SKM-1 (cell line): ENCODE results near the gene ATG9B.
"Not testable (repeated sequence)": the region's sequence is repeated elsewhere in the genome, so short reads cannot be mapped to it uniquely, and the experiment has no call there.

Source experiments
- DNase-seq: peaks from one replicate; lab custom pipeline; 2025; ENCODE audit not compliant: unreplicated experiment; lab: John Stamatoyannopoulos, UW

The ATG9B gene

GRCh38 chr7:151017370-151017952 is 6.8 kb downstream of the ATG9B start:
- DNase-seq, result no peak

- DNase-seq, result no peak
Measured at GRCh38 chr7:151016942-151017341, 7.4 kb downstream of the ATG9B start.

- no peak for DNase-seq
Measured at GRCh38 chr7:151016505-151016904, 7.8 kb downstream of the ATG9B start.

DNA sequence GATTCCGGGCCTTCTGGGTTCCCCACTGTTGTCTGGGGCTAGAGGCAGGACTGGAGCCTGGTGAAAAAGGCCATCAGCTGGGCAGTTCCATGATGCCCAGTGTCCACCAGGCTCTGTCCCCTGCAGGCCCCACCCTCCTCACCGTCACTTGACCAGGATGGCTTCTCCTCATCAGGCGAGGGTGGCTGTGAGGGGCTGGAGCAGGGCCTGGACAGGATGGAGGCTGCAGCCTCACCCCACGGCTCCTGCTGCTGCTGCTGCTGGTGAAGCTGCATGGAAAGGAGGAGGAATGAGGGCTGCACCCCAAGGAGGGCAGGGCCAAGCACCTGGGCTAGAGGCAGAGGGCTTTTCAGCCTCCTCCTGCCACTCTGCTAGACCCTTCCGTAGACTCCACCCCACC is 8.3 kb downstream of the ATG9B start:
- DNase-seq, result no peak

- no peak for DNase-seq
Measured at GRCh38 chr7:151014950-151015349, 9.3 kb downstream of the ATG9B start.

DNA sequence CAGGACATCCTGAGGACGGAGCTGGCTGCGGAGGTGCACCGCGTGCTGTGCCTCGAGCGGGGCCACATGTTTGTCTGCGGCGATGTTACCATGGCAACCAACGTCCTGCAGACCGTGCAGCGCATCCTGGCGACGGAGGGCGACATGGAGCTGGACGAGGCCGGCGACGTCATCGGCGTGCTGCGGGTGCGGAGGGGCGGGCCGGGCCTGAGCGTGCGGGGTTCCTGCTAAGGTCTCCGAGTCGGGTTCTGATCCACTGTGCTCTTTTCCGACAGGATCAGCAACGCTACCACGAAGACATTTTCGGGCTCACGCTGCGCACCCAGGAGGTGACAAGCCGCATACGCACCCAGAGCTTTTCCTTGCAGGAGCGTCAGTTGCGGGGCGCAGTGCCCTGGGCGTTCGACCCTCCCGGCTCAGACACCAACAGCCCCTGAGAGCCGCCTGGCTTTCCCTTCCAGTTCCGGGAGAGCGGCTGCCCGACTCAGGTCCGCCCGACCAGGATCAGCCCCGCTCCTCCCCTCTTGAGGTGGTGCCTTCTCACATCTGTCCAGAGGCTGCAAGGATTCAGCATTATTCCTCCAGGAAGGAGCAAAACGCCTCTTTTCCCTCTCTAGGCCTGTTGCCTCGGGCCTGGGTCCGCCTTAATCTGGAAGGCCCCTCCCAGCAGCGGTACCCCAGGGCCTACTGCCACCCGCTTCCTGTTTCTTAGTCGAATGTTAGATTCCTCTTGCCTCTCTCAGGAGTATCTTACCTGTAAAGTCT is 10.4 kb downstream of the ATG9B start:
- no peak for DNase-seq

- no peak for DNase-seq
Measured at GRCh38 chr7:151013356-151013732, 10.9 kb downstream of the ATG9B start.

DNA sequence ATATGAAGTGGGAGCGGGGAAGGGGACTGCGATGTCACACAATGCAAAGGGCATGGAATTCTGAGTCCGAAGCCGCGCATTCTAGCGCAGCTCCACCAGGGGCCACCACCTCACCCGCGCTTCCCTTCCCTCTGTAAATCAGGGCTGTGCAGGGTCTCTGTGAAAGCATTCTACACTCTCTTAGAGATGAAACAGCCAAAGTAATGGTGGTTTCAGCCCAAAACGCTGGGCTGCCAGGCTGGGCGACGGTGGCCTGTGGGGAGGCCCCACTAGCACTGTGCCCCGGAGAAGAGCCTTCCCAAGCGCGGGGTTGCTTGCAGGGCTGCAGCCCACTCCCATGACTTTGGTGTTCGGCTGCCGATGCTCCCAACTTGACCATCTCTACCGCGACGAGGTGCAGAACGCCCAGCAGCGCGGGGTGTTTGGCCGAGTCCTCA is 11.4 kb downstream of the ATG9B start:
- DNase-seq, result no peak

DNA sequence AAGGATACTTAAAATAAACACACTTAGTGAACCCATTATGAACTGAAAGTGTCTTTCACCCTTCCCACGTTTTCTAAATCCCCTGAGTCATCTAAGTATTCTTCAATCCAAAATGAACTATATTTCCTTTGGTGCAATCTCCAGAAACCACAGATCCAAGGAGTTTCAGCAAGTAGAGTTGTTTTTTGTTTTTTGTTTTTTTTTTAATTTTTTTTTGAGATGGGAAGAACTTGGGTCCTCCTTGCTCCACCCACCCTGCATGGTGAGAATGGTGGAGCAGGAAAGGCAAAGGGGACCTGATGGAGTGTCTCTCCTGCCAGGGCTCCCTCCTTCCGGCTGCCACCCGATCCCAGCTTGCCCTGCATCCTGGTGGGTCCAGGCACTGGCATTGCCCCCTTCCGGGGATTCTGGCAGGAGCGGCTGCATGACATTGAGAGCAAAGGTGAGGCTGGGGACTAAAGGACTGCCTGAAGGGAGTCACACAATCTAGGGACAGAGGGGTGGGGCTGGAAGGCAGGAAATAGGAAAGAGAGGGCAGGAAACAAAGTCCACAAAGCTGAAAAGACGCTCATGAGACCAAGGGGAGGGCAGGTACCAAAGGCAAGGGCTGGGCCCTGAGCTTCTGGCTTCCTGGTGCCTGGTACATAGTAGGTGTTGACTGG is 12.1 kb downstream of the ATG9B start:
- no peak for DNase-seq

GRCh38 chr7:151011616-151012015 is 12.7 kb downstream of the ATG9B start:
- DNase-seq, result not testable (repeated sequence)

- no peak for DNase-seq
Measured at GRCh38 chr7:151011097-151011409, 13.2 kb downstream of the ATG9B start.

- no peak for DNase-seq
Measured at GRCh38 chr7:151010307-151011096, 13.8 kb downstream of the ATG9B start.

GRCh38 chr7:151010037-151010306 is 14.3 kb downstream of the ATG9B start:
- no peak for DNase-seq

DNA sequence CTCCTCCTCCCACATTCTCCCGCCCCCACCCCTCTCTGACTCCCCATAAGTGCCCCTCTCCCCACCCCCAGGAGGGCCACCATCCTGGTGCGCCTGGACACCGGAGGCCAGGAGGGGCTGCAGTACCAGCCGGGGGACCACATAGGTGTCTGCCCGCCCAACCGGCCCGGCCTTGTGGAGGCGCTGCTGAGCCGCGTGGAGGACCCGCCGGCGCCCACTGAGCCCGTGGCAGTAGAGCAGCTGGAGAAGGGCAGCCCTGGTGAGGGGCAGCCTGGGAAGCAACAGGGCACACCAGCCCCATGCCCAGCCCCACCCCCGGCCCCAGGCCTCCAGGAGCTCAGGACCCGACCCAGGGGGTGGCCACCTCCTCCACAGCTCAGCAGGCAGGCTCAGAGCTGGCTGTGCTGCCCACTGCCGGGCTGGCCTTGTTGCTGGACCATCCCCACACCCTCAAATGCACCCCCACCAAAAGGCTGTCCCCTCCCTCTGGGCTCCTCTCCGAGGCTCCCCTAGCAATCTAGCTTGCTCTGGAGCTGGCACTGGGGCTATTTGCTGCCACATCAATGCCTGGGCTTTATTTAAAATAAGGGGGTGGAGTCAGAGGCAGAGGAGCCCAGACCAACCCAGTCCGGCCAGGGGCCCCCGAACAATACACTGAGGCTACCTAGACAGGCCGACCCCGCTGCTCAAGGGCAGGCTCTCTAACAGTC is 14.8 kb downstream of the ATG9B start:
- no peak for DNase-seq

GRCh38 chr7:151008511-151009323 is 15.6 kb downstream of the ATG9B start:
- DNase-seq, result no peak

DNA sequence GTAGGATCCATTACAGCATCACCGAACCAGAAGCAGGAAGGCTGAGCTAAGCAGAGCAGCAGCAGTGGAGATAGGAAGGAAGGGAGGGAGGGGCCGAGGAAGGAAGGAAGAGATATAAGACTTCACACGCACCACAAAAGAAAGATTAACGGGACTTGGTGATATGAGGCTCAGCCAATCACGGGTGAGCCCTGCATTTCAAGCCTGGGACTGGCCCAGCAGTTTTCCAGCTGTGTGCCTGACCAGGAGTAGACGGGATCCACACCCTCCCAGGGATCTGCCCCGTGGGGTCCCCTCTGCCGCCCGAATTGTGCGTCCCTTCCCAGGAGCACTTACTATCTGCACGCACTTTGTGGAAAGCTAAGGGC is 16.2 kb downstream of the ATG9B start:
- no peak for DNase-seq

- DNase-seq, result no peak
Measured at GRCh38 chr7:151007469-151007898, 16.8 kb downstream of the ATG9B start.

DNA sequence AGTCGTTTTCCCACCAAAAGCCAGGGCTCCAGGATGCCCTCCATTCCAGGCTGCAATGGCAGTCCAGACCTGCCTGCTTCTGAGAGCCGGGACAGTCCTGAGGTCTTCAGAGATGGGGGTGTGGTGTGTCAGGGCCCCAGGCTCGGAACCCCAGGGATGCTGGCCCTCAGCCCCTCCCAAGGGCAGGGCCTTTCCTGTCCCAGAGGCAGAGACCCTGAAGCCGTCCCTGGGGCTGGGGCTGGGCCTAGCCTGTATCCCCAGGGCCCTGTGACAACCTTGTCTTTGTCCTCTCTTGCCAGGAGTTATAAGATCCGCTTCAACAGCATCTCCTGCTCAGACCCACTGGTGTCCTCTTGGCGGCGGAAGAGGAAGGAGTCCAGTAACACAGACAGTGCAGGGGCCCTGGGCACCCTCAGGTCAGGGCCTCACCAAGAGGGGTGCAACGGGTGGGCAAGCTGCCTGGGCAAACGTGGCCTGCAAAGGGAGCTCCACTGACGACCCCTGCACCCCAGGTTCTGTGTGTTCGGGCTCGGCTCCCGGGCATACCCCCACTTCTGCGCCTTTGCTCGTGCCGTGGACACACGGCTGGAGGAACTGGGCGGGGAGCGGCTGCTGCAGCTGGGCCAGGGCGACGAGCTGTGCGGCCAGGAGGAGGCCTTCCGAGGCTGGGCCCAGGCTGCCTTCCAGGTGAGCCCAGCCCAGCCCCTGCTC is 17.5 kb downstream of the ATG9B start:
- no peak for DNase-seq

DNA sequence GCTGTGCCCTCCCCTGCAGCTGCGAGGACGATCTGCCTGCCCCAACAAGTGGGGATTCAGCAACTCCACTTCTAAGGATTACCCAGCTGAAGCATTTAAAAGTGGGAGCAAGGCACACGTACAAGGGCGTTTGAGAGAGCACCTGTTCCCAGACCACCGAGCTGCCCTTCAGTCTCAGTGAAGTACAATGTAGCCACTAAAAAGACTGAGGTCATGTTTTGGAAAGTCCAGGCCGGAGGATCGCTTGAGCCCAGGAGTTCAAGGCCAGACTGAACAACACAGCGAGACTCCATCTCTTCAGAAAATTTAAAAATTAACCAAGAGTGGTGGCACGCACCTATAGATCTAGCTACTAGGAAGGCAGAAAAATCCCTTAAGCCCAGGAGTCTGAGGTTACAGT is 18.7 kb downstream of the ATG9B start:
- DNase-seq, result no peak

GRCh38 chr7:151003572-151003971 is 20.7 kb downstream of the ATG9B start:
- no peak for DNase-seq
